Neural cell (in vitro differentiated cells): ENCODE results near the gene ALDH1B1. TPM values are rescaled to one million over a fixed set of nuclear protein-coding genes. Genes with fewer than 3 reads are reported as not detected.
A peak's percentile ranks its signal among the peaks of the same experiment; 100 is the strongest.

Experiments used
- H2AFZ ChIP-seq: fragments of 200-600, 300-800 bp; sonication (generic), shearing (Covaris generic); 2 replicates; pipeline ENCODE4 v1.6.0; 2014; ENCODE audit warnings: low read depth, mild to moderate bottlenecking, antibody characterized with exemption, low read length, moderate library complexity
- H3F3A ChIP-seq: fragments of 200-600 bp; shearing (Covaris generic); 2 replicates; pipeline ENCODE4 v1.6.1; 2016; ENCODE audit warnings: mild to moderate bottlenecking, moderate library complexity, mixed read lengths, antibody characterized with exemption, low read length; ENCODE audit not compliant: insufficient read depth, poor library complexity, severe bottlenecking
- H3K27ac ChIP-seq: fragments of 200-600, 300-800 bp; sonication (generic), shearing (Covaris generic); 2 replicates; pipeline ENCODE4 v1.5.1; 2014; ENCODE audit warnings: mild to moderate bottlenecking, low read length, moderate library complexity
- H3K27me3 ChIP-seq: fragments of 300-800, 200-600 bp; sonication (generic), shearing (Covaris generic); 2 replicates; pipeline ENCODE4 v1.6.0; 2014; ENCODE audit warnings: mild to moderate bottlenecking, low read depth, low read length, moderate library complexity; ENCODE audit not compliant: insufficient read depth
- H3K36me3 ChIP-seq: fragments of 300-800, 200-600 bp; sonication (generic), shearing (Covaris generic); 2 replicates; pipeline ENCODE4 v1.5.1; 2014; ENCODE audit warnings: mild to moderate bottlenecking, antibody characterized with exemption, low read length, moderate library complexity; ENCODE audit not compliant: insufficient read depth
- H3K4me2 ChIP-seq: fragments of 300-800, 200-600 bp; sonication (generic), shearing (Covaris generic); 2 replicates; pipeline ENCODE4 v1.6.0; 2014; ENCODE audit warnings: mild to moderate bottlenecking, low read length
- H3K4me3 ChIP-seq: fragments of 300-800, 200-600 bp; sonication (generic), shearing (Covaris generic); 2 replicates; pipeline ENCODE4 v1.5.1; 2014; ENCODE audit warnings: mild to moderate bottlenecking, low read length, moderate library complexity
- H3K79me2 ChIP-seq: fragments of 200-600 bp; shearing (Covaris generic); replicated peaks from 2 replicates; pipeline ENCODE4 v1.6.0; 2014; ENCODE audit warnings: mild to moderate bottlenecking, low read length, moderate library complexity; ENCODE audit not compliant: insufficient read depth
- H3K9ac ChIP-seq: fragments of 300-800, 200-600 bp; sonication (generic), shearing (Covaris generic); 2 replicates; pipeline ENCODE4 v1.6.1; 2016; ENCODE audit warnings: mild to moderate bottlenecking, low read length, mixed read lengths
- H3K9me2 ChIP-seq: fragments of 200-600 bp; shearing (Covaris generic); 2 replicates; pipeline ENCODE4 v1.6.1; 2016; ENCODE audit warnings: mild to moderate bottlenecking, low read length, mixed read lengths; ENCODE audit not compliant: insufficient read depth
- H3K9me3 ChIP-seq: fragments of 200-600, 300-800 bp; sonication (generic), shearing (Covaris generic); 2 replicates; pipeline ENCODE4 v1.6.1; 2016; ENCODE audit warnings: mild to moderate bottlenecking, mixed run types, low read length, moderate library complexity, mixed read lengths
- H4K20me1 ChIP-seq: fragments of 200-600 bp; shearing (Covaris generic); 2 replicates; pipeline ENCODE4 v1.6.1; 2016; ENCODE audit warnings: mild to moderate bottlenecking, mixed run types; ENCODE audit not compliant: insufficient read depth
- EP300 ChIP-seq: fragments of 450-650 bp; conservative IDR thresholded peaks from 2 replicates; pipeline ENCODE4 v1.6.1; 2014; ENCODE audit warnings: antibody characterized with exemption, mild to moderate bottlenecking, moderate library complexity; ENCODE audit not compliant: poor library complexity, severe bottlenecking
- EZH2 ChIP-seq: fragments of 200-600, 300-800 bp; shearing (Covaris generic), sonication (generic); IDR thresholded peaks from 2 replicates; pipeline ENCODE4 v1.6.1; 2014; ENCODE audit warnings: antibody characterized with exemption, low read length, borderline replicate concordance, mild to moderate bottlenecking; ENCODE audit not compliant: insufficient read depth, poor library complexity, severe bottlenecking
- MXI1 ChIP-seq: fragments of 450-650 bp; conservative IDR thresholded peaks from 2 replicates; pipeline ENCODE4 v1.6.1; 2014; ENCODE audit warnings: antibody characterized with exemption, mild to moderate bottlenecking; ENCODE audit not compliant: poor library complexity, severe bottlenecking
- POLR2AphosphoS5 ChIP-seq: IDR thresholded peaks from 2 replicates; pipeline ENCODE4 v1.6.1; 2012
- RAD21 ChIP-seq: fragments of 450-650 bp; conservative IDR thresholded peaks from 2 replicates; pipeline ENCODE4 v1.6.1; 2014; ENCODE audit warnings: antibody characterized with exemption, mild to moderate bottlenecking, moderate library complexity
- REST ChIP-seq: IDR thresholded peaks from 2 replicates; pipeline ENCODE4 v1.6.1; 2012; ENCODE audit warnings: borderline replicate concordance
- SMC3 ChIP-seq: fragments of 450-650 bp; conservative IDR thresholded peaks from 2 replicates; pipeline ENCODE4 v1.6.1; 2014; ENCODE audit warnings: antibody characterized with exemption, mild to moderate bottlenecking, moderate library complexity; ENCODE audit not compliant: poor library complexity
- TAF1 ChIP-seq: IDR thresholded peaks from 2 replicates; pipeline ENCODE4 v1.6.1; 2012; ENCODE audit warnings: low read depth
- polyA plus RNA-seq: library from polyadenylated mRNA; depleted of rRNA; stranded (reverse); fragments of >200 nt; gene quantifications from 2 replicates; pipeline ENCODE4 v1.2.3, GENCODE V29; 2014
- TF ChIP-seq, protein P1 (sequence below): fragments of 450-650 bp; IDR thresholded peaks from 2 replicates; pipeline ENCODE4 v1.5.1; 2014; ENCODE audit warnings: antibody characterized with exemption, mild to moderate bottlenecking, moderate library complexity; ENCODE audit not compliant: poor library complexity, severe bottlenecking

ALDH1B1 gene
- polyA plus RNA-seq, 1 donor from 2014 or later, result 6.6 TPM

- no peaks in the 10 kb centered on the region for H4K20me1 ChIP-seq
- H3K4me3 ChIP-seq, result peak overlapping the region; percentile 52
- H3K4me2 ChIP-seq, result no peak overlapping the region
- H3K27me3 ChIP-seq, result no peaks in the 10 kb centered on the region
- H3F3A ChIP-seq, result peaks cover 15% of the 10 kb centered on the region
- TF ChIP-seq SMC3 (no peak), MXI1 (no peak), EP300 (no peak), EZH2 (no peak), REST (no peak), TAF1 (no peak), RAD21 (no peak), POLR2AphosphoS5 (no peak)
- TF ChIP-seq, protein P1, sequence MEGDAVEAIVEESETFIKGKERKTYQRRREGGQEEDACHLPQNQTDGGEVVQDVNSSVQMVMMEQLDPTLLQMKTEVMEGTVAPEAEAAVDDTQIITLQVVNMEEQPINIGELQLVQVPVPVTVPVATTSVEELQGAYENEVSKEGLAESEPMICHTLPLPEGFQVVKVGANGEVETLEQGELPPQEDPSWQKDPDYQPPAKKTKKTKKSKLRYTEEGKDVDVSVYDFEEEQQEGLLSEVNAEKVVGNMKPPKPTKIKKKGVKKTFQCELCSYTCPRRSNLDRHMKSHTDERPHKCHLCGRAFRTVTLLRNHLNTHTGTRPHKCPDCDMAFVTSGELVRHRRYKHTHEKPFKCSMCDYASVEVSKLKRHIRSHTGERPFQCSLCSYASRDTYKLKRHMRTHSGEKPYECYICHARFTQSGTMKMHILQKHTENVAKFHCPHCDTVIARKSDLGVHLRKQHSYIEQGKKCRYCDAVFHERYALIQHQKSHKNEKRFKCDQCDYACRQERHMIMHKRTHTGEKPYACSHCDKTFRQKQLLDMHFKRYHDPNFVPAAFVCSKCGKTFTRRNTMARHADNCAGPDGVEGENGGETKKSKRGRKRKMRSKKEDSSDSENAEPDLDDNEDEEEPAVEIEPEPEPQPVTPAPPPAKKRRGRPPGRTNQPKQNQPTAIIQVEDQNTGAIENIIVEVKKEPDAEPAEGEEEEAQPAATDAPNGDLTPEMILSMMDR, result no peak
- H3K9ac ChIP-seq, result peak overlapping the region; percentile 38
- no peaks in the 10 kb centered on the region for H3K9me3 ChIP-seq
- peak overlapping the region; percentile 92 for H3K27ac ChIP-seq
- H3K36me3 ChIP-seq, result no peaks in the 10 kb centered on the region
- H3K9me2 ChIP-seq, result no peaks in the 10 kb centered on the region
- no peaks in the 10 kb centered on the region for H3K79me2 ChIP-seq
- no peak overlapping the region for H2AFZ ChIP-seq
Observed at GRCh38 chr9:38359689-38360385, 32.7 kb upstream of the ALDH1B1 start.

DNA sequence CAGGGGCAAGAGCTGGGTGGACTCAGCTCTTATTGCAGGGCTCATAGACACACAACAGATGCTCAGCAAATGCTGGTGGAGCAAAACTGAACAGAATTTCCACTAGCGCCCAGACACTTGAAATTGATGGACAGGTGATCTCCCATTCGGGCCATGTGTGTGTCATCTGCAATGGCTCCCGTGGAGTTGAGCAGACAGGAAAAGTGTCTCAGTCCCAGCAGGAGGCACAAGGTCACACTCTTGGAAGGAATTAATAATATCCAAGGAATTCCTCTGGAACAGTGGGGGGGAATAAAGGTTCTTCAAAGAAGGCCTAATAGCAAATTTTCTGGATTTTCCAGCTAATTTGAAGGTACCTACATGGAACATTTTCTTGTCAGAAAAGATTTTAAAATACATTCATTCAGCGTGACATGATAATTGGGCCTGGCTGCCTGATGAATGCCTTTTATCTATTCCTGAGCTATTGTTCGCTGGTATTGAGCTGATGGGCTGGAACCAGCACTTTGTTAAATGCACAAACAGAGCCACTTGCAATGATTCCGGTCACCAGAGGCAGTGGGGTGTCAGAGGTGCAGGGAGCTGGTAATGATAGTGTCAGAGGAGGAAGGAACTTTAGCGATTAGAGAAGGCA is 31.5 kb upstream of the ALDH1B1 start:
- peak overlapping the region; percentile 49 for H3K4me2 ChIP-seq
- no peaks in the 10 kb centered on the region for H3K9me2 ChIP-seq
- H3F3A ChIP-seq, result peaks cover 15% of the 10 kb centered on the region
- no peaks in the 10 kb centered on the region for H3K27me3 ChIP-seq
- H3K36me3 ChIP-seq, result no peaks in the 10 kb centered on the region
- peak overlapping the region; percentile 92 for H3K27ac ChIP-seq
- H3K9ac ChIP-seq, result peak overlapping the region; percentile 62
- H4K20me1 ChIP-seq, result no peaks in the 10 kb centered on the region
- H3K4me3 ChIP-seq, result peak overlapping the region; percentile 52
- no peaks in the 10 kb centered on the region for H3K79me2 ChIP-seq
- no peaks in the 10 kb centered on the region for H3K9me3 ChIP-seq
- no peak overlapping the region for H2AFZ ChIP-seq
- TF ChIP-seq EZH2 (no peak), REST (peak; percentile 100), POLR2AphosphoS5 (peak; percentile 91), RAD21 (peak; percentile 38), TAF1 (no peak), EP300 (peak; percentile 97), MXI1 (peak; percentile 37), SMC3 (no peak)
